H1 (cell line): Measurements from ENCODE around the gene PTER. TPM values are rescaled to one million over a fixed set of nuclear protein-coding genes. Genes with fewer than 3 reads are reported as not detected.

Experiments used
- EP300 ChIP-seq, 2 experiments: IDR thresholded peaks; 1 replicate in 1 of 2; 2 replicates in 1 of 2; pipeline ENCODE4 v1.6.1; 2011 to 2012; ENCODE audit warnings: low read depth in 2 of 2, low read length in 2 of 2, mild to moderate bottlenecking in 2 of 2, borderline replicate concordance in 1 of 2, inconsistent platforms in 1 of 2, moderate library complexity in 1 of 2
- RBBP5 ChIP-seq: IDR thresholded peaks from 2 replicates; pipeline ENCODE4 v1.7.1; 2012; ENCODE audit warnings: low read depth, mild to moderate bottlenecking, inconsistent platforms, low read length, moderate library complexity, borderline replicate concordance
- polyA plus RNA-seq, 7 experiments: library from polyadenylated mRNA; depleted of rRNA in 3 of 7; stranded (reverse) in 5 of 7; unstranded in 2 of 7; fragments of >200 nt in 5 of 7; fragments of 200-250 nt in 2 of 7; gene quantifications; 1 replicate in 5 of 7; 2 replicates in 1 of 7; 4 replicates in 1 of 7; pipeline versions ENCODE4 v1.2.1 to v1.2.3, GENCODE V29; 2011 to 2013; ENCODE audit warnings: missing spikeins in 2 of 7, mixed read lengths in 2 of 7
- total RNA-seq: library from RNA; stranded (reverse); fragmentation: NEBNext Ultra II Directional; extraction: Animal tissue kit (Norgen Biotek cat#: 25700); gene quantifications from 2 replicates; pipeline ENCODE4 v1.2.1, GENCODE V29; 2021

PTER gene
- total and polyA plus RNA-seq, 2 of the 8 experiments (the other 6 are each of a cell fraction or from before 2014, with no cell fraction given): 4.4 to 7.8 TPM

- no peak for TF ChIP-seq RBBP5
- TF ChIP-seq EP300 (IDR thresholded peaks at IDR 0.05; ENCODE audit: borderline replicate concordance in 1 of 2, low read depth in 2 of 2, low read length in 2 of 2): no peak
Observed at GRCh38 chr10:16497911-16498310, 61.1 kb downstream of the PTER start (continued).
